GM18505 (cell line): ENCODE results near the gene UCHL5.
"Not testable (repeated sequence)": the region's sequence is repeated elsewhere in the genome, so short reads cannot be mapped to it uniquely, and the experiment has no call there.

Experiments used
- ATAC-seq: cut with Tn5 transposase; IDR thresholded peaks from one replicate; pipeline ENCODE4 v1.9.1; 2021; ENCODE audit not compliant: unreplicated experiment
- POLR2A ChIP-seq: IDR thresholded peaks from 4 replicates; pipeline ENCODE4 v1.6.1; 2011; ENCODE audit warnings: borderline replicate concordance; ENCODE audit not compliant: insufficient read depth, insufficient read length; ENCODE audit errors: extremely low read depth

UCHL5 gene

DNA sequence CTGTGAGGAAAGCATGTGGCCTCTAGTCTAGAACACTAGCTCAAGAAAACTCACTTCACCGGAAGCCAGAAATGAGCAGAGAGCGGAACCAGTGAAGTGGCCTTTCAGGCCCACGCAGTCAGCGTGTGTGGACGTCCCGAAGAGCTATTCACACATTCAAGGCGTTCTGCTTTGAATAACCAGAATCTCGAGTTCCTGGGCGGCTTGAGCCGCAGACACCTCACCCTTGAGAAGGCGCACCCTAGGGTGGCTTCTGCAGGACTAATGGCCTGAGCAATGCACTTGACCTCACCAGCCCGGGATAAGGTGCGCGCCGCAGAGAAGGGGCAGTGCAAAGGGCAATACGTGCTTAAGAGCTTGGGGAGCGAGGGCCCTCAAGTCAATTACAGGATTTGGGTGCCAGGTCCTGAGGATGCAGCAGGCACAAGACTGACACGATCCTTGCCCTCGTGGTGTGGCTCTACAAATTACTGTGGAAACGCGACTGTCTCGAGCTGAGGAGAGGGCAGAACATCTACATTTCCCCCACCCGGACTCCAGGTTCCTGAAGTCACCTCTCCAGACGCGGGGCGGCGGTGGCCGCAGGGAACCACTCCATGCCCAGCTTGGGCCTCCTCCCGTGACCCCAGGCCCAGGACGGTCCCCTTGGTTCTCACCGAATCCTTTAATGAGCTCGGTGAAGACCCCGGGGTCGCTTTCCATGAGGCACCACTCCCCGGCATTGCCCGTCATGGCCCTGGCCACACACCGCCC, 455 bp downstream of the UCHL5 start:
- ATAC-seq = peak; percentile 35
- TF ChIP-seq POLR2A = peak; percentile 82

- no peak for TF ChIP-seq POLR2A
- no peak for ATAC-seq
Measured at GRCh38 chr1:193054169-193054675, 4.9 kb downstream of the UCHL5 start.

DNA sequence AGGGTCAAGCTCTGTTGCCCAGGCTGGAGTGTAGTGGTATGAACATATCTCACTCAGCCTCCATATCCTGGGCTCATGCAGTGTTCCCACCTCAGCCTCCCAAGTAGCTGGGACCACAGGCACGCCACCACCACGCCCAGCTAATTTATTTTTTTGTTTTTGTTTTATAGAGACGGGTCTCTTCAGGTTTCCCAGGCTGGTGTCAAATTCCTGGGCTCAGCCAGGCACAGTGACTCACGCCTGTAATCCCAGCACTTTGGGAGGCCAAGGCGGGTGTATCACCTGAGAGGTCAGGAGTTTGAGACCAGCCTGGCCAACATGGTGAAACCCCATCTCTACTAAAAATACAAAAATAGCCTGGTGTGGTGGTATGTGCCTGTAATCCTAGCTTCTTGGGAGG, 10.2 kb downstream of the UCHL5 start:
- ATAC-seq = not testable (repeated sequence)

GRCh38 chr1:193042766-193043691, 16.1 kb downstream of the UCHL5 start:
- no peak for TF ChIP-seq POLR2A
- ATAC-seq = no peak

- no peak for ATAC-seq
- TF ChIP-seq POLR2A = no peak
Measured at GRCh38 chr1:193040011-193040410, 19.1 kb downstream of the UCHL5 start.

DNA sequence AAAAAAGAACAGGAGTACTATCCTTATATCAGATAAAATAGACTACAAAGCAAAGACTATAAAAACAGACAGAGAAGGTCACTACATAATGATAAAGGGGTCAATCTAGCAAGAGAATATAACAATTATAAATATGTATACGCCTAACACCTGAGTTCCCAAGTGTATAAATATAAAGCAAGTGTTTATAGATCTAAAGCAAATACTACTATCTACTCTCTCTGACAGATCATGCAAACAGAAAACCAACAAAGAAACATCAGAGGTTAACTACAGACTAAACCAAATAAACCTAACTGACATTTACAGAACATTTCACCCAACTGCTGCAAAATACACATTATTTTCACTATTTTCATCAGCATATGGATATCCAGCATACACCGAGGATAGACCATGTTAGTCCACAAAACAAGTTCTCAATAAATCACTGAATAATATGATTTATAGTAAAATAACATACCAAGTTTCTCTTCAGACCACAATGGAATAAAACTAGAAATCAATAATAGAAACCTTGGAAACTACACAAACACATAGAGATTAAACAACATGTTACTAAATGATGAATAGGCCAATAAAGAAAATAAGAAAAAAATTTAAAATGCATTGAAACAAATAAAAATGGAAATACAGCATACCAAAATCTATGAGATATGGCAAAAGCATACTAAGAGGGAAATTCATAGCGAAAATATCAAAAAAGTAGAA, 22.7 kb downstream of the UCHL5 start:
- TF ChIP-seq POLR2A = no peak
- ATAC-seq = no peak

- no peak for ATAC-seq
- TF ChIP-seq POLR2A = no peak
Measured at GRCh38 chr1:193033610-193034009, 25.6 kb downstream of the UCHL5 start.

- not testable (repeated sequence) for ATAC-seq
Measured at GRCh38 chr1:193032643-193033427, 26.3 kb downstream of the UCHL5 start.

DNA sequence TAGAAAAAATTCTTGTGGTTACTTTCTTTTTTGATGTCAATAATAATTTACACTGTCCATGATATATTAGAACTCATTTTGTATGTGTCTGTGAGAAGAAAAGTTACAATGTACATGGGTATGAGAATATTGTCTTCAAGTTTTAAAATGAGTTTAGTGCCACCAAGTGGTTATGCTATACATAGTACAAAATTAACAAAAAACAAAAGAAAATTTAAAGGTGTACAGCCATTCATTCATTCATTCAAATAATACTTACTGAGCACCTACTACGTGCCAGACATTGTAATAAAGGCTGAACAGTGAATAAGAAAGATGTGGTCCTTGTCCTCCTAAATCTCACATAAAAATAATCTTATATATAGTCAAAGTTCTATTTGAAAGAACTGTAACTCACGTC, 27.7 kb downstream of the UCHL5 start:
- no peak for ATAC-seq
- no peak for TF ChIP-seq POLR2A

- ATAC-seq = no peak
Measured at GRCh38 chr1:193030280-193030679, 28.9 kb downstream of the UCHL5 start.

DNA sequence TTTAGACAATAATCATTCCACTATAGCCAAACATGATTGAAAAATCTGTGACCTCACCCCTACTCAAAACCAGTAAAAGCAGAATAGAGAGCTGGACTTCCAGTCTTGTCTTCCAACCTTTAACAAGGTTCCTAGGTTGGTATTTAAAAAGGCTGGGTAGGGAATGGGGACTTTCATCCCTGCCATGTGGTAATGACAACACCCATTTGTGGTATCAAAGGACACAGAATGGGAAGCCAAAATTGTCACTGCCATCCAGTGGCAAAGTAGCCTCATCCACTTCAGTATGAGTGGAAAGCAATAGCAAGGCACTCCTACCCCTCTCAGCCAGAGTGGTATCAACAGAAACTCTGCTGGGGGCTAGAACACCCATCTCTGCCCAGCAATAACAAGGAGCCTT, 33.9 kb downstream of the UCHL5 start:
- no peak for ATAC-seq
- TF ChIP-seq POLR2A = no peak

More at GRCh38 chr1:193030280-193030679, 28.9 kb downstream of the UCHL5 start:
- no peak for TF ChIP-seq POLR2A

DNA sequence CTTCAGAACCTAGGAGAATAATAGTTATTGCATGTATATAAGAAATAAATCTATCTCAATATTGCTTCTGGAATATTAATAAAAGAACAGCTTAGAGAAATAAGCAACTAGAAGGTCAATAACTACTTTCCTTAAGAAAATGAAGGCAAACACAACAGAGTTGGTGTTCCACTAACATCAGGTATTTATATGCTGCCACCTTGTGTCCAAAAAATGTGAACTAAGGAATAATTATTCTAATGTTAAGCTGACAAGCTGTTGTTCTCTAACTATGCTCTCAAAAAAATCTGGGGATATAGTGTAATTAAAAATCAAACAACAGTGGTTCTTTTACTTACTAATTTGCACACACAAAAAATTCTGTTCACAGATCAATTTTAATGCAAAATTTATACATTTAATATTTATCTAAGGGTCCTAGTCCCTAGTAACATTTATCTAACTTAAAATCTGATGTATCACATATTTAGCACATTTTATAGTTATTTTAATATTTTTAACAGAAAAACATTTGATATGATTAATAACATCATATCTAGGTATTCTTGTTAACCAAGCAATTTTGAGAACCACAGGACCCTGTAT, 39.6 kb downstream of the UCHL5 start:
- ATAC-seq = peak; percentile 77
- no peak for TF ChIP-seq POLR2A
